HL-60 (cell line): ENCODE data around the gene LPCAT2.

Source experiments
- DNase-seq, 2 experiments: peaks; one replicate each; pipeline ENCODE4 v3.0.0-alpha.2; 2010 to 2020; ENCODE audit warnings: low read depth in 1 of 2, low spot score in 1 of 2
- H3K27ac ChIP-seq: fragments of 250-450 bp; sonication (Bioruptor Pico); replicated peaks from 2 replicates; pipeline ENCODE4 v1.5.1; 2020; ENCODE audit warnings: mild to moderate bottlenecking, moderate library complexity
- H3K27me3 ChIP-seq: fragments of 250-450 bp; sonication (Bioruptor Pico); 2 replicates; pipeline ENCODE4 v1.5.1; 2021; ENCODE audit warnings: mild to moderate bottlenecking, moderate library complexity; ENCODE audit not compliant: insufficient read depth, poor library complexity, severe bottlenecking
- H3K4me3 ChIP-seq: replicated peaks from 2 replicates; pipeline ENCODE4 v1.5.1; 2011; ENCODE audit warnings: mild to moderate bottlenecking, control low read depth, low read length; ENCODE audit not compliant: insufficient read depth
- CTCF ChIP-seq: IDR thresholded peaks from one replicate; pipeline ENCODE4 v1.5.1; 2011; ENCODE audit warnings: low read length, control low read depth, inconsistent platforms; ENCODE audit not compliant: insufficient read depth
- GABPA ChIP-seq: IDR thresholded peaks from 2 replicates; pipeline ENCODE4 v1.6.1; 2012; ENCODE audit warnings: low read depth
- POLR2AphosphoS5 ChIP-seq: IDR thresholded peaks from 2 replicates; pipeline ENCODE4 v1.6.1; 2012; ENCODE audit warnings: low read depth
- REST ChIP-seq: IDR thresholded peaks from 2 replicates; pipeline ENCODE4 v1.6.1; 2012; ENCODE audit warnings: low read depth; ENCODE audit not compliant: insufficient replicate concordance
- SPI1 ChIP-seq: IDR thresholded peaks from 2 replicates; pipeline ENCODE4 v1.6.1; 2012; ENCODE audit warnings: low read depth, mild to moderate bottlenecking, borderline replicate concordance

The LPCAT2 gene

DNA sequence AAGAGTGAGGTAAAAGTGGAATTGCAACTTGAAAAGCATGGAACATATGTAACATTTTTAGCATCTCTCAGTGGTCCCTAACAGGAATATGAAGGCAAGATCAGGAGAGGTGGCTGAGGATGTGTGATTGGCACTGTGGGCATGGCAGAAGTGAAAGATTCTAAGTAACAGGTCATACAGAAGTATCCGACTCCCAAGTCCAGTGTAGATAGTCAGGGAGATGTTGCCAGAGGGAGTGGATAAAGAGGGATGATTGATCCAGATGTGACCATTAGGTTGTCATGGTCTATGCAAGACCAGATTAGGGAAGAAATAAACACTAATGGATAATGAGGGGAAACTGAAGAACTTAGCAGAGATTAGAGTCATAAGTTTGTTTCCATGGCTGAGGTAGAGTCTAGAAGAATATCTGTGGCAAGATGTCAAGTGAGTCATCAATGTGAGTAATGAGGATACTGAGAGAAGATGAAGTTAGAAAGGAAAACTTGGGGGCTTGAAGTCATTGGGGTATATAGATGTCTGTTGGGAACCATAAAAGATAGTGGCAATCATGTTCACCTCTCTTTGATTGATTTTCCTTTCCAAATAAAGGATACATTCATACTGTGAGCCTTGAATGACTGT is 33.7 kb downstream of the LPCAT2 start:
- no peak overlapping the region for H3K27ac ChIP-seq

DNA sequence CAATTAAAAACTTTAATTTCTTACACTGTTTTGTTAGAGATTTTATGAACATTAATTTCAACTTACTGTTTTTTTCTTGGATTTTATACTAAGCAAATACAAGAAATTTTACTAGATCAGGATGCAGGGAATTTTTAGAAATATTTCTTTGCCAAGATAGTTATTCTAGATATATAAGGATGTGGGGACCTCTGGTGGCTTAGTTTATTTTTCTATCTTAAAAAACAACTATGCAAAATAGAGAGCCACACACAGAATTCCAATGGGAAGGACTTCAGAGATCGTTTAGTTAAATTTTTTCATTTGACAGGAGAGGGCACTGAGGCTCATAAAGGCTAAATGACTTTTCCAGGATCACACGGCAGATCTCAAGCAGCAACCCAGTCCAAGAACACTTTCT is 34.6 kb downstream of the LPCAT2 start:
- DNase-seq, result no peak
- no peak for TF ChIP-seq REST
- no peak for TF ChIP-seq POLR2AphosphoS5
- no peak for TF ChIP-seq GABPA
- TF ChIP-seq CTCF, result no peak
- no peak for TF ChIP-seq SPI1
- H3K27ac ChIP-seq, result no peak overlapping the region
- H3K27me3 ChIP-seq, result no peaks in the 10 kb centered on the region
- H3K4me3 ChIP-seq, result no peak overlapping the region

More for the DNA sequence above, 33.7 kb downstream of the LPCAT2 start:
- DNase-seq, result no peak
- TF ChIP-seq SPI1, result no peak
- TF ChIP-seq POLR2AphosphoS5, result no peak
- H3K27me3 ChIP-seq, result no peaks in the 10 kb centered on the region
- H3K4me3 ChIP-seq, result no peak overlapping the region

- TF ChIP-seq REST (no peak), SPI1 (no peak), GABPA (no peak), POLR2AphosphoS5 (no peak)
- Histone ChIP-seq H3K27ac (no peak overlapping the region), H3K4me3 (no peak overlapping the region), H3K27me3 (no peaks in the 10 kb centered on the region)
- DNase-seq, result no peak
Measured at GRCh38 chr16:55552621-55553020, 43.7 kb downstream of the LPCAT2 start.

DNA sequence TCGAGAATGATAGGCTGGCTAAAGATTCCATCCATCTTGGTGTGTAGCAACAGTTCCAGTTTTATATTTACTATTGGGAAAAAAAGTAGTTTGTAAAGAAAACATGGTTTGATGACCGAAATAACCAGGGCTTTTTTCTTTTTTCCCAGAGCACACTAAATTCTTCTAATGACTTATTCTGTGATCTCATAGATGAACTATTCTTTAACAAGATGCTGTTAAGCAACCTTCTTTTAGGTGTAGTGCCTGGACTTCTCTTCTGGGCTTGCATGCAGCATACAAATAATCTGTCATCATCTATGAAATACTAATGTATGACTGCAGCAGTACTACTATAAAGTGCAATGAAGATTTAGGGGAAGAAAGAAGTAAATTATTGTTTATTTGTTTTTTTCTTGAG is 46.6 kb downstream of the LPCAT2 start:
- TF ChIP-seq CTCF, result no peak
- TF ChIP-seq POLR2AphosphoS5, result no peak
- TF ChIP-seq SPI1, result no peak
- Histone ChIP-seq H3K27ac (no peak overlapping the region), H3K27me3 (no peaks in the 10 kb centered on the region), H3K4me3 (no peak overlapping the region)
- DNase-seq, result no peak

- no peak for TF ChIP-seq SPI1
- no peak for TF ChIP-seq REST
- no peak for TF ChIP-seq GABPA
- TF ChIP-seq POLR2AphosphoS5, result no peak
- no peak for TF ChIP-seq CTCF
- H3K27me3 ChIP-seq, result no peaks in the 10 kb centered on the region
Measured at GRCh38 chr16:55557186-55557585, 48.3 kb downstream of the LPCAT2 start.

More at GRCh38 chr16:55557186-55557585, 48.3 kb downstream of the LPCAT2 start:
- Histone ChIP-seq H3K27ac (no peak overlapping the region), H3K4me3 (no peak overlapping the region)
- no peak for DNase-seq
